Neuronal stem cell (in vitro differentiated cells): ENCODE measurements around the gene FABP2. TPM values are rescaled to one million over a fixed set of nuclear protein-coding genes. Genes with fewer than 3 reads are reported as not detected.
"Not testable (repeated sequence)": the region's sequence is repeated elsewhere in the genome, so short reads cannot be mapped to it uniquely, and the experiment has no call there.

Experiments used
- DNase-seq: peaks from one replicate; pipeline ENCODE4 v3.0.0-alpha.2; 2013; ENCODE audit warnings: low spot score
- H2AFZ ChIP-seq: one replicate; pipeline ENCODE4 v1.6.1; 2013; ENCODE audit warnings: mild to moderate bottlenecking, low read length, inconsistent platforms
- H2AK5ac ChIP-seq: 2 replicates; pipeline ENCODE4 v1.6.1; 2013; ENCODE audit warnings: low read depth, mild to moderate bottlenecking, inconsistent platforms, low read length, moderate library complexity, mixed read lengths
- H2BK120ac ChIP-seq: 2 replicates; pipeline ENCODE4 v1.6.1; 2013; ENCODE audit warnings: low read depth, mild to moderate bottlenecking, inconsistent platforms, low read length, moderate library complexity, mixed read lengths
- H2BK12ac ChIP-seq: one replicate; pipeline ENCODE4 v1.6.1; 2013; ENCODE audit warnings: low read length, inconsistent platforms
- H2BK15ac ChIP-seq: 2 replicates; pipeline ENCODE4 v1.6.1; 2013; ENCODE audit warnings: mild to moderate bottlenecking, low read length, inconsistent platforms, mixed read lengths
- H2BK5ac ChIP-seq: one replicate; pipeline ENCODE4 v1.6.1; 2013; ENCODE audit warnings: inconsistent platforms, mild to moderate bottlenecking, low read length, moderate library complexity
- H3K14ac ChIP-seq: one replicate; pipeline ENCODE4 v1.6.1; 2013; ENCODE audit warnings: low read length, inconsistent platforms
- H3K18ac ChIP-seq: 2 replicates; pipeline ENCODE4 v1.6.1; 2013; ENCODE audit warnings: low read length, inconsistent platforms
- H3K23ac ChIP-seq: 2 replicates; pipeline ENCODE4 v1.6.1; 2013; ENCODE audit warnings: low read depth, mild to moderate bottlenecking, mixed read lengths, low read length, inconsistent platforms; ENCODE audit not compliant: poor library complexity
- H3K27ac ChIP-seq: replicated peaks from 3 replicates; pipeline ENCODE4 v1.5.1; 2013; ENCODE audit warnings: low read length, inconsistent platforms
- H3K27me3 ChIP-seq, 3 experiments: 2 replicates each; pipeline ENCODE4 v1.6.1; 2013; ENCODE audit warnings: low read length in 3 of 3, mild to moderate bottlenecking in 2 of 3, inconsistent platforms in 1 of 3, low read depth in 1 of 3, mixed read lengths in 1 of 3, moderate library complexity in 1 of 3; ENCODE audit not compliant: control insufficient read depth in 3 of 3, insufficient read depth in 3 of 3
- H3K36me3 ChIP-seq, 2 donors: replicated peaks in 1 of 2; 2 replicates each; pipeline ENCODE4 v1.6.1; 2013; ENCODE audit warnings: low read length in 2 of 2; ENCODE audit not compliant: control insufficient read depth in 2 of 2, insufficient read depth in 2 of 2
- H3K4ac ChIP-seq: 2 replicates; pipeline ENCODE4 v1.6.1; 2013; ENCODE audit warnings: inconsistent platforms, mild to moderate bottlenecking, low read length, moderate library complexity
- H3K4me1 ChIP-seq, 2 donors: 1 replicate in 1 of 2; 2 replicates in 1 of 2; pipeline ENCODE4 v1.6.1; 2013; ENCODE audit warnings: low read length in 2 of 2, low read depth in 1 of 2; ENCODE audit not compliant: control insufficient read depth in 2 of 2, insufficient read depth in 1 of 2
- H3K4me2 ChIP-seq: one replicate; pipeline ENCODE4 v1.6.1; 2013; ENCODE audit warnings: mild to moderate bottlenecking, low read length, inconsistent platforms; ENCODE audit not compliant: insufficient read depth, poor library complexity, severe bottlenecking
- H3K4me3 ChIP-seq, 2 donors: 2 replicates each; pipeline ENCODE4 v1.5.1; 2013; ENCODE audit warnings: low read length in 2 of 2, mild to moderate bottlenecking in 2 of 2, inconsistent platforms in 1 of 2, moderate library complexity in 1 of 2
- H3K79me1 ChIP-seq: one replicate; pipeline ENCODE4 v1.6.1; 2013; ENCODE audit warnings: low read depth, mild to moderate bottlenecking, inconsistent platforms, low read length, moderate library complexity
- H3K9ac ChIP-seq: one replicate; pipeline ENCODE4 v1.6.1; 2013; ENCODE audit warnings: mild to moderate bottlenecking, low read depth, low read length, inconsistent platforms; ENCODE audit not compliant: poor library complexity
- H3K9me3 ChIP-seq, 2 donors: replicated peaks in 1 of 2; 2 replicates each; pipeline versions ENCODE3 to v1.6.1; 2013; ENCODE audit warnings: low read length in 2 of 2, mild to moderate bottlenecking in 2 of 2, inconsistent platforms in 1 of 2, low read depth in 1 of 2, mixed read lengths in 1 of 2, moderate library complexity in 1 of 2; ENCODE audit not compliant: control insufficient read depth in 2 of 2, insufficient read depth in 1 of 2
- H4K8ac ChIP-seq: one replicate; pipeline ENCODE4 v1.6.1; 2013; ENCODE audit warnings: low read depth, mild to moderate bottlenecking, inconsistent platforms, low read length, moderate library complexity
- H4K91ac ChIP-seq: one replicate; pipeline ENCODE4 v1.6.1; 2013; ENCODE audit warnings: low read length, low read depth, mild to moderate bottlenecking, inconsistent platforms; ENCODE audit not compliant: poor library complexity
- WGBS, 2 donors: extraction: QIAGEN DNeasy Blood & Tissue Kit; methylation state at CpG; one replicate each; pipeline ENCODE4 v1.1.7; 2013; ENCODE audit warnings: missing lambda C conversion rate in 2 of 2, mixed read lengths in 1 of 2; ENCODE audit not compliant: insufficient read length in 2 of 2, insufficient replicate concordance in 1 of 2; ENCODE audit errors: extremely low coverage in 2 of 2; 5-methylcytosine and 5-hydroxymethylcytosine counted together
- polyA plus RNA-seq, 2 experiments: library from polyadenylated mRNA; stranded (reverse); fragments of 200-250 nt; gene quantifications; one replicate each; pipeline ENCODE4 v1.2.3, GENCODE V29; 2013

Gene FABP2
- polyA plus RNA-seq (2013, experiment 1 of 2): not detected
- polyA plus RNA-seq (2013, experiment 2 of 2): not detected

GRCh38 chr4:119321921-119322687 is at the start of gene FABP2:
TSS of gene FABP2 (minus strand) at chr4:119322138. CDS start at chr4:119322102, 36 bp downstream.
- WGBS, 2 donors: no CpG with 5 or more reads among the region's 6 CpGs
- Histone ChIP-seq H3K9ac (no peak within 1 kb of the TSS), H3K79me1 (no peaks in the 10 kb centered on the region), H4K91ac (no peak within 1 kb of the TSS), H3K27ac (no peak within 1 kb of the TSS), H3K4ac (no peak within 1 kb of the TSS), H3K14ac (no peak within 1 kb of the TSS), H2BK15ac (no peak within 1 kb of the TSS), H3K4me2 (no peak within 1 kb of the TSS), H4K8ac (no peak within 1 kb of the TSS), H3K18ac (no peak within 1 kb of the TSS), H2BK5ac (no peak within 1 kb of the TSS), H3K4me3 (no peak within 1 kb of the TSS), H3K23ac (no peak within 1 kb of the TSS), H2BK120ac (no peak within 1 kb of the TSS), H3K9me3 (no peaks in the 10 kb centered on the region), H2BK12ac (no peak within 1 kb of the TSS), H2AFZ (no peak within 1 kb of the TSS), H2AK5ac (no peak within 1 kb of the TSS), H3K27me3 (no peaks in the 10 kb centered on the region), H3K4me1 (no peaks in the 10 kb centered on the region), H3K36me3 (no peaks in the 10 kb centered on the region)
- DNase-seq: no peak

DNA sequence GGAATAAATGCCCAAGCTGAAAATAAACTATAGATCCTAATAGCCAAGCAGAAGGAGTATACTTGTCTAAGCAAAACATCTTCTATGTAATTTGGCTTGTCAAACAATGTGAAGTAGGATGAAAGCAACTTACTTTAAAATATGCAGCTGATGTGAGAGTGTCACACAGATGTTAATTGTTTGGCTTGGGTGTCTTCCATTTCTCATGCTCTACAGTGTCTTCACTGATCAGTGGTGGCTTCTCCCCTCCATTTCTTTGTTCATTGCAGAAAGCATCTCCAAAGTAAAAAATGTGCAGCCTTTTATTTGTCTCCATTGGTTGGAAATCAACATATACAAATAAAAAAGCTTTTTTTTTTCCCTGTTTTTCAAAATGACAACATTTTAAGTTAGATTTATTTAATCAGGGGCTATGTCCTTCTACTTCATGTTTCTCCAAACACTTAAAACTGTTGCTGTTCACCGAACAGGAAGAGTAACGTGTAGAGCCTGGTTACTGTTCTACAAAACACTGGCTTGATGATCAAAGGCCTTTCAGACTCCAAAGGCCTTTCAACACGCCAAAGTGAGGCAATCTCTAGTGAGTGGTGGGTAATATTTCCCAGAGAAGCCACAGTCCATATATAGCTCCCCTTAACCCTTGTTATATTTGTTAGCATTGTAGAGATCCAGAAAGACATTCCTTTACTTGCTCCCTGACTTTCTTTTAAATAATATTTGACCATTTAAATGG is 49.2 kb upstream of the FABP2 start:
- H3K18ac ChIP-seq, H4K8ac ChIP-seq, H3K4ac ChIP-seq, H3K27ac ChIP-seq, DNase-seq, H3K23ac ChIP-seq, H2BK120ac ChIP-seq, H3K36me3 ChIP-seq, H3K79me1 ChIP-seq, H3K4me2 ChIP-seq, H3K9ac ChIP-seq, H2BK15ac ChIP-seq, H3K4me3 ChIP-seq, H3K9me3 ChIP-seq, H2AFZ ChIP-seq, H3K4me1 ChIP-seq, H3K14ac ChIP-seq, H2BK5ac ChIP-seq, H2AK5ac ChIP-seq, H3K27me3 ChIP-seq, H4K91ac ChIP-seq, H2BK12ac ChIP-seq: not testable (repeated sequence)
- no CpG with 5 or more reads among the region's 3 CpGs for WGBS, 2 donors

GRCh38 chr4:119370392-119370791 is 48.5 kb upstream of the FABP2 start:
- WGBS, 2 donors: no CpG with 5 or more reads among the region's 5 CpGs
- not testable (repeated sequence) for H3K9ac ChIP-seq, H2BK120ac ChIP-seq, DNase-seq, H3K4ac ChIP-seq, H3K79me1 ChIP-seq, H3K4me2 ChIP-seq, H3K27ac ChIP-seq, H3K4me1 ChIP-seq, H2BK15ac ChIP-seq, H2AK5ac ChIP-seq, H3K18ac ChIP-seq, H3K4me3 ChIP-seq, H4K8ac ChIP-seq, H3K23ac ChIP-seq, H3K36me3 ChIP-seq, H2AFZ ChIP-seq, H4K91ac ChIP-seq, H2BK12ac ChIP-seq, H3K14ac ChIP-seq, H3K9me3 ChIP-seq, H2BK5ac ChIP-seq, H3K27me3 ChIP-seq

- H3K9me3 ChIP-seq, H3K36me3 ChIP-seq, H3K18ac ChIP-seq, H3K4me2 ChIP-seq, H4K8ac ChIP-seq, H3K23ac ChIP-seq, H3K4me3 ChIP-seq, H2AFZ ChIP-seq, H2BK12ac ChIP-seq, H3K4ac ChIP-seq, DNase-seq, H3K27me3 ChIP-seq, H2BK15ac ChIP-seq, H4K91ac ChIP-seq, H2BK5ac ChIP-seq, H3K14ac ChIP-seq, H3K9ac ChIP-seq, H2BK120ac ChIP-seq, H2AK5ac ChIP-seq, H3K79me1 ChIP-seq, H3K27ac ChIP-seq, H3K4me1 ChIP-seq: not testable (repeated sequence)
- no CpG with 5 or more reads among the region's 7 CpGs for WGBS, 2 donors
These were observed 44.9 kb upstream of the FABP2 start for GRCh38 chr4:119366802-119367201.
